Measurements from ENCODE around the gene TNK1. TPM values are rescaled to one million over a fixed set of nuclear protein-coding genes. Genes with fewer than 3 reads are reported as not detected.
A peak's percentile ranks its signal among the peaks of the same experiment; 100 is the strongest.

Gene TNK1
- total and polyA plus RNA-seq, 4 donors = 3.7 to 8.2 (median 5.7) TPM

DNA sequence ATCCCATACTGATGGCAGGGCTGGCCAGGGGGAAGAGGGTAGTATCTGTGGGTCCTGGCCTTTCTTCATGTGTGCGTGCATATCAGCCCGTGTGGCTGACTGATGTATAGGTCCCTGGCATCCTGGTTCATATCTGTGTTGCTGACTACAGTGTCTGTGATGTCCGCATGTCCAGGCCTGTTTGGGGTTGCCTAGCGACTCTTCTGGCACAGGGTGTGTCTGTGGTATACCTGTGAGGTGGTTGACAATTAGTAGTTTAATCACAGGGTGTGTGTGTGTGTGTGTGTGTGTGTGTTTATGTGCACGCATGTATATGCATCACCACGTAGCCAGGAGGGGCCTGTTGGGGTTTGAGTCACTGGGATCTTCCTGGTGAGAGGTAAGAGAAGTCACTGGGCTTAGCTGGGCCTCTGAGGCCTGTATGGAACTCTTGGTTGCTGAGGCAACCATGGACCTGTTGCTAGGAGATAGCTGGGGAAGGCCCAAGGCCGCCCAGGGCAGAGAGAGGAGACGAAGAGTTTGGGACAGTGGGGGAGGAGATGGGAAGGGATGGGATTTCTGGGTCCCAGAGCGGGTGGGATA, 26.5 kb upstream of the TNK1 start:
- H3K36me3 ChIP-seq (ENCODE audit: control insufficient read depth in 4 of 4, insufficient read depth in 4 of 4, low read length in 4 of 4) = no peaks in the 10 kb centered on the region
- peak overlapping the region in 1 of 2 donors; percentile 15 for H3K9ac ChIP-seq (ENCODE audit: insufficient read depth in 1 of 2, low read length in 2 of 2)
- H3K27ac ChIP-seq (ENCODE audit: low read depth in 1 of 2, low read length in 1 of 2) = no peak overlapping the region
- 84 to 91% methylated on average over 9 of the region's 9 CpGs for WGBS, 2 donors
- no peaks in the 10 kb centered on the region for H3K9me3 ChIP-seq (ENCODE audit: control insufficient read depth in 4 of 4, insufficient read depth in 3 of 4, low read length in 3 of 4)
- TF ChIP-seq, protein P1, sequence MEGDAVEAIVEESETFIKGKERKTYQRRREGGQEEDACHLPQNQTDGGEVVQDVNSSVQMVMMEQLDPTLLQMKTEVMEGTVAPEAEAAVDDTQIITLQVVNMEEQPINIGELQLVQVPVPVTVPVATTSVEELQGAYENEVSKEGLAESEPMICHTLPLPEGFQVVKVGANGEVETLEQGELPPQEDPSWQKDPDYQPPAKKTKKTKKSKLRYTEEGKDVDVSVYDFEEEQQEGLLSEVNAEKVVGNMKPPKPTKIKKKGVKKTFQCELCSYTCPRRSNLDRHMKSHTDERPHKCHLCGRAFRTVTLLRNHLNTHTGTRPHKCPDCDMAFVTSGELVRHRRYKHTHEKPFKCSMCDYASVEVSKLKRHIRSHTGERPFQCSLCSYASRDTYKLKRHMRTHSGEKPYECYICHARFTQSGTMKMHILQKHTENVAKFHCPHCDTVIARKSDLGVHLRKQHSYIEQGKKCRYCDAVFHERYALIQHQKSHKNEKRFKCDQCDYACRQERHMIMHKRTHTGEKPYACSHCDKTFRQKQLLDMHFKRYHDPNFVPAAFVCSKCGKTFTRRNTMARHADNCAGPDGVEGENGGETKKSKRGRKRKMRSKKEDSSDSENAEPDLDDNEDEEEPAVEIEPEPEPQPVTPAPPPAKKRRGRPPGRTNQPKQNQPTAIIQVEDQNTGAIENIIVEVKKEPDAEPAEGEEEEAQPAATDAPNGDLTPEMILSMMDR (IDR thresholded peaks at IDR 0.05; ENCODE audit: control extremely low read depth, extremely low read depth) = no peak
- ATAC-seq (ENCODE audit: insufficient read depth, low FRiP score) = no peak
- peak in 2 of 3 donors; percentile 38 to 46 for DNase-seq
- H3K27me3 ChIP-seq (ENCODE audit: control insufficient read depth in 3 of 3, insufficient read depth in 3 of 3, low read length in 2 of 3) = no peaks in the 10 kb centered on the region
- H3K4me1 ChIP-seq (ENCODE audit: control insufficient read depth in 5 of 5, insufficient read depth in 5 of 5, low read length in 5 of 5) = peaks cover 0 to 37% (median 10%) of the 10 kb centered on the region in 5 donors
- no peak overlapping the region for H3K4me3 ChIP-seq

DNA sequence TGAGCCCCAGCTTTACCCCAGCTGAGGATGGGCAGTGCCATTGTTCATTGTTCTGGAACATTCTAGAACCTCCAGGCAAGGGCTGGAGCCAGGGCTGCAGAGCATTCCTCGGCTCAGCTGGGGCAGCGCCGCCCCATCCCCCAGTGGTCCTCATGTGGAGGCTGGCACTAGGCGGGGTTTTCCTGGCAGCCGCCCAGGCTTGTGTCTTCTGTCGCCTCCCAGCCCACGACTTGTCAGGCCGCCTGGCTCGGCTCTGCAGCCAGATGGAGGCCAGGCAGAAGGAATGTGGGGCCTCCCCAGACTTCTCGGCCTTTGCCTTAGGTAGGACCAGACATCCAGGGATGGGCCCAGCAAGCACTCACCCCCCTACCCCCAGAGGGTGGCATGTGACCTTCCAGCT, 25.8 kb upstream of the TNK1 start, which contains the start of gene TMEM95:
TMEM95 (plus strand) TSS at position 104 of the 400 bp plus-strand sequence; CDS start at position 153, 49 bp downstream.
- H3K9ac ChIP-seq (ENCODE audit: insufficient read depth in 1 of 2, low read length in 2 of 2) = peak within 1 kb of the TSS in 1 of 2 donors; percentile 15
- no peaks in the 10 kb centered on the region for H3K27me3 ChIP-seq (ENCODE audit: control insufficient read depth in 3 of 3, insufficient read depth in 3 of 3, low read length in 2 of 3)
- no peaks in the 10 kb centered on the region for H3K36me3 ChIP-seq (ENCODE audit: control insufficient read depth in 4 of 4, insufficient read depth in 4 of 4, low read length in 4 of 4)
- H3K4me3 ChIP-seq = no peak within 1 kb of the TSS
- WGBS, 2 donors = 53 to 62% methylated on average over 10 of the region's 10 CpGs
- ATAC-seq (ENCODE audit: insufficient read depth, low FRiP score) (no peak), DNase-seq (peak; percentile 71 to 78 (median 72))
- H3K4me1 ChIP-seq (ENCODE audit: control insufficient read depth in 5 of 5, insufficient read depth in 5 of 5, low read length in 5 of 5) = peaks cover 0 to 30% (median 10%) of the 10 kb centered on the region in 5 donors
- TF ChIP-seq, protein P1 (IDR thresholded peaks at IDR 0.05; ENCODE audit: control extremely low read depth, extremely low read depth) = no peak
- H3K9me3 ChIP-seq (ENCODE audit: control insufficient read depth in 4 of 4, insufficient read depth in 3 of 4, low read length in 3 of 4) = no peaks in the 10 kb centered on the region
- no peak within 1 kb of the TSS for H3K27ac ChIP-seq (ENCODE audit: low read depth in 1 of 2, low read length in 1 of 2)

DNA sequence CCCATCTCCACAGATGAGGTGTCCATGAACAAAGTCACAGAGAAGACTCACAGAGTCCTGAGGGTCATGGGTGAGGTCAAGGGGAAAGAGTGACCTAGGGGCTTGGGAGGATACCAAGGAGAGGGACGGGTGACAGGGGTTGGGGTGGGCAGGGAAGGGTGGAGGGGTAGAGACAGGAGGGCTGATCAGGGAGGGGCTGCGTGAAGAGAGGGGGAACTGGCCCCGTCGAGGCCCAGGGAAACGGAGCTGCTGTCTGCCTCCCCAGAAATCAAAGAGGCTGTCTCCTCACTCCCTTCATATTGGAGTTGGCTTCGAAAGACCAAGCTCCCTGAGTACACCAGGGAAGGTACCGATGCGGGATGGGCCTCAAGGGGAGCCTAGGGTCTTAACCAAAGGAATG, 25.3 kb upstream of the TNK1 start:
- WGBS, 2 donors = 79 to 81% methylated on average over 7 to 8 of the region's 8 CpGs
- H3K27ac ChIP-seq (ENCODE audit: low read depth in 1 of 2, low read length in 1 of 2) = no peak overlapping the region
- peaks cover 0 to 27% (median 10%) of the 10 kb centered on the region in 5 donors for H3K4me1 ChIP-seq (ENCODE audit: control insufficient read depth in 5 of 5, insufficient read depth in 5 of 5, low read length in 5 of 5)
- TF ChIP-seq, protein P1 (IDR thresholded peaks at IDR 0.05; ENCODE audit: control extremely low read depth, extremely low read depth) = no peak
- ATAC-seq (ENCODE audit: insufficient read depth, low FRiP score) = no peak
- no peak overlapping the region for H3K9ac ChIP-seq (ENCODE audit: insufficient read depth in 1 of 2, low read length in 2 of 2)
- H3K9me3 ChIP-seq (ENCODE audit: control insufficient read depth in 4 of 4, insufficient read depth in 3 of 4, low read length in 3 of 4) = no peaks in the 10 kb centered on the region
- H3K4me3 ChIP-seq = no peak overlapping the region
- no peak for DNase-seq
- H3K27me3 ChIP-seq (ENCODE audit: control insufficient read depth in 3 of 3, insufficient read depth in 3 of 3, low read length in 2 of 3) = no peaks in the 10 kb centered on the region
- H3K36me3 ChIP-seq (ENCODE audit: control insufficient read depth in 4 of 4, insufficient read depth in 4 of 4, low read length in 4 of 4) = no peaks in the 10 kb centered on the region

Measured in lung (tissue), 12 donors.